PC-9 (cell line): Measurements from ENCODE around the gene GCGR. TPM values are rescaled to one million over a fixed set of nuclear protein-coding genes. Genes with fewer than 3 reads are reported as not detected.
A peak's percentile ranks its signal among the peaks of the same experiment; 100 is the strongest.

Source experiments
- BruUV-seq: library from RNA; stranded (reverse); fragments of 400-500 nt; replicated peaks from 2 replicates; lab custom pipeline; 2021; lab: Mats Ljungman, UMichigan
- CTCF ChIA-PET: fragments of 300-600 bp; sonication (Branson Sonifier 250); formaldehyde crosslinking; loops from one replicate; lab custom pipeline; 2022; ENCODE audit warnings: antibody characterized with exemption; lab: Charles Lee
- POLR2A ChIA-PET: fragments of 300-600 bp; sonication (Branson Sonifier 250); formaldehyde crosslinking; loops from one replicate; lab custom pipeline; 2022; ENCODE audit warnings: antibody characterized with exemption; ENCODE audit not compliant: unreplicated experiment; lab: Charles Lee
- DNase-seq, 2 experiments: peaks; one replicate each; pipeline versions ENCODE4 v3.0.0 to v3.0.0-alpha.2; 2015 to 2022; ENCODE audit warnings: mixed read lengths in 1 of 2
- H2AFZ ChIP-seq: fragments of 200-600 bp; sonication (generic); 2 replicates; pipeline ENCODE4 v1.8.1; 2017; ENCODE audit warnings: antibody characterized with exemption
- H3F3A ChIP-seq: fragments of 200-600 bp; sonication (generic); 2 replicates; pipeline ENCODE4 v1.8.1; 2017; ENCODE audit warnings: antibody characterized with exemption, mild to moderate bottlenecking, low read depth; ENCODE audit not compliant: insufficient read depth
- H3K27ac ChIP-seq: fragments of 200-600 bp; sonication (generic); 2 replicates; pipeline ENCODE4 v1.6.1; 2016; ENCODE audit warnings: mixed run types
- H3K27me3 ChIP-seq: fragments of 200-600 bp; sonication (generic); 2 replicates; pipeline ENCODE4 v1.6.1; 2016; ENCODE audit warnings: low read depth, mixed run types; ENCODE audit not compliant: insufficient read depth
- H3K36me3 ChIP-seq: fragments of 200-600 bp; sonication (generic); 2 replicates; pipeline ENCODE4 v1.6.1; 2016; ENCODE audit warnings: low read depth, mixed run types
- H3K4me1 ChIP-seq: fragments of 200-600 bp; sonication (generic); replicated peaks from 2 replicates; pipeline ENCODE4 v1.6.1; 2016; ENCODE audit warnings: mixed run types; ENCODE audit not compliant: insufficient read depth
- H3K4me2 ChIP-seq: fragments of 200-600 bp; sonication (generic); 2 replicates; pipeline ENCODE4 v1.6.1; 2017; ENCODE audit warnings: mixed run types
- H3K4me3 ChIP-seq: fragments of 200-600 bp; sonication (generic); 2 replicates; pipeline ENCODE4 v1.6.1; 2016; ENCODE audit warnings: mixed run types
- H3K79me2 ChIP-seq: fragments of 200-600 bp; sonication (generic); 2 replicates; pipeline ENCODE4 v1.6.1; 2017; ENCODE audit warnings: low read depth, mixed run types
- H3K9me2 ChIP-seq: fragments of 200-600 bp; sonication (generic); 2 replicates; pipeline ENCODE4 v1.8.1; 2017; ENCODE audit warnings: mild to moderate bottlenecking; ENCODE audit not compliant: insufficient read depth
- H3K9me3 ChIP-seq: fragments of 200-600 bp; sonication (generic); 2 replicates; pipeline ENCODE4 v1.8.1; 2016; ENCODE audit warnings: low read depth; ENCODE audit not compliant: insufficient read depth
- H4K20me1 ChIP-seq: fragments of 200-600 bp; sonication (generic); 2 replicates; pipeline ENCODE4 v1.8.1; 2017; ENCODE audit not compliant: insufficient read depth
- EZH2 ChIP-seq: fragments of 200-600 bp; sonication (generic); IDR thresholded peaks from 2 replicates; pipeline ENCODE4 v1.8.0; 2017; ENCODE audit warnings: antibody characterized with exemption, low read depth
- intact Hi-C: fragments of 100-400 bp; cut with micrococcal nuclease; formaldehyde crosslinking; loops from one replicate; pipeline ENCODE4 v1.10.0; 2022; ENCODE audit not compliant: unreplicated experiment
- total RNA-seq: library from RNA; stranded (reverse); gene quantifications from 2 replicates; pipeline ENCODE4 v1.2.3, GENCODE V29; 2021
- TF ChIP-seq, protein P1 (sequence below): fragments of 200-600 bp; sonication (generic); conservative IDR thresholded peaks from 2 replicates; pipeline ENCODE4 v1.6.1; 2017; ENCODE audit warnings: mixed run types, antibody characterized with exemption, mild to moderate bottlenecking, moderate library complexity

Gene GCGR
- total RNA-seq, 1 experiment from 2014 or later: not detected

DNA sequence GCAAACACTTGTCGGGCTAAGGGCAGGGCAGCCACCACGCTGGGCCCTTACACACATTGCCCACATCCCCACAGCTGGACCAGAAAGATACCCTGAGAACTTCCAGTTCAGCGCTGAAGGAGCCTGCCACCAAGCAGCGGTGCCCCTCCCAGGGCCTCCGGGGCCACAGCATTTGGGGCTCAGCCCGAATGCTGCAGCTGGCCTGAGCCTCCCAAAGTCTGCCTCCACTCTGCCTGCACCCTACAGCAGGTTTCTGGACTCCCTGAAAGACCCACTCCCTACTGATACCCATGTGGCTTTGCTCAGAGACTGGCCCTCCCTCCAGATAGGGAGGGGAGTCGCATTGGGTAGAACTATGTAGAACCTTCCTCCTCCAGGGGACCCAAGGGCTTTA lies 27.6 kb downstream of the GCGR start:
- BruUV-seq: no TSS peak
- H3K9me3 ChIP-seq: no peaks in the 10 kb centered on the region
- TF ChIP-seq, protein P1, sequence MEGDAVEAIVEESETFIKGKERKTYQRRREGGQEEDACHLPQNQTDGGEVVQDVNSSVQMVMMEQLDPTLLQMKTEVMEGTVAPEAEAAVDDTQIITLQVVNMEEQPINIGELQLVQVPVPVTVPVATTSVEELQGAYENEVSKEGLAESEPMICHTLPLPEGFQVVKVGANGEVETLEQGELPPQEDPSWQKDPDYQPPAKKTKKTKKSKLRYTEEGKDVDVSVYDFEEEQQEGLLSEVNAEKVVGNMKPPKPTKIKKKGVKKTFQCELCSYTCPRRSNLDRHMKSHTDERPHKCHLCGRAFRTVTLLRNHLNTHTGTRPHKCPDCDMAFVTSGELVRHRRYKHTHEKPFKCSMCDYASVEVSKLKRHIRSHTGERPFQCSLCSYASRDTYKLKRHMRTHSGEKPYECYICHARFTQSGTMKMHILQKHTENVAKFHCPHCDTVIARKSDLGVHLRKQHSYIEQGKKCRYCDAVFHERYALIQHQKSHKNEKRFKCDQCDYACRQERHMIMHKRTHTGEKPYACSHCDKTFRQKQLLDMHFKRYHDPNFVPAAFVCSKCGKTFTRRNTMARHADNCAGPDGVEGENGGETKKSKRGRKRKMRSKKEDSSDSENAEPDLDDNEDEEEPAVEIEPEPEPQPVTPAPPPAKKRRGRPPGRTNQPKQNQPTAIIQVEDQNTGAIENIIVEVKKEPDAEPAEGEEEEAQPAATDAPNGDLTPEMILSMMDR: no peak
- TF ChIP-seq EZH2: no peak
- H3K36me3 ChIP-seq: no peaks in the 10 kb centered on the region
- no peak overlapping the region for H3K4me3 ChIP-seq
- H2AFZ ChIP-seq: no peak overlapping the region
- no peaks in the 10 kb centered on the region for H3K27me3 ChIP-seq
- H3K9me2 ChIP-seq: no peaks in the 10 kb centered on the region
- H3K4me2 ChIP-seq: peak overlapping the region; percentile 83; the same call in 1 of the 2 replicates
- H3F3A ChIP-seq: no peaks in the 10 kb centered on the region; the same call in 1 of the 2 replicates
- peaks cover 6% of the 10 kb centered on the region for H3K79me2 ChIP-seq
- CTCF ChIA-PET: no interaction called here
- DNase-seq: no peak
- intact Hi-C loops: no loop called here
- H3K27ac ChIP-seq: no peak overlapping the region
- no peaks in the 10 kb centered on the region for H3K4me1 ChIP-seq
- POLR2A ChIA-PET: no interaction called here
- H4K20me1 ChIP-seq: no peaks in the 10 kb centered on the region

GRCh38 chr17:81831957-81832607 lies 28.1 kb downstream of the GCGR start:
- Histone ChIP-seq H3K79me2 (peaks cover 6% of the 10 kb centered on the region), H3K9me3 (no peaks in the 10 kb centered on the region), H4K20me1 (no peaks in the 10 kb centered on the region), H3K27me3 (no peaks in the 10 kb centered on the region), H3K36me3 (no peaks in the 10 kb centered on the region), H2AFZ (0 out of 2 replicates have a peak overlapping the region, but pooled peaks have one; percentile 73), H3K4me2 (peak overlapping the region; percentile 83), H3F3A (no peaks in the 10 kb centered on the region; the same call in 1 of the 2 replicates), H3K9me2 (no peaks in the 10 kb centered on the region), H3K4me3 (peak overlapping the region; percentile 61), H3K4me1 (no peaks in the 10 kb centered on the region), H3K27ac (no peak overlapping the region)
- ChIA-PET CTCF (no interaction called here), POLR2A (interaction anchor here (0.8 kb wide), 1 partner anchor 79 kb away, joined by 9 read pairs; the partner anchor contains the start of gene PCYT2)
- TSS peak; percentile 41 for BruUV-seq
- TF ChIP-seq EZH2: no peak
- TF ChIP-seq, protein P1: no peak
- DNase-seq: no peak
- intact Hi-C loops: no loop called here

GRCh38 chr17:81832608-81833159 lies 28.7 kb downstream of the GCGR start:
- POLR2A ChIA-PET: interaction anchor here (0.5 to 1.1 kb wide), 3 partner anchors 16 to 78 kb away, joined by 6 to 9 read pairs (median 7); partner anchors contain the start of gene PCYT2
- Histone ChIP-seq H3K4me2 (peak overlapping the region; percentile 83), H3K9me3 (no peaks in the 10 kb centered on the region), H3K79me2 (peaks cover 6% of the 10 kb centered on the region), H3K9me2 (no peaks in the 10 kb centered on the region), H3K4me3 (peak overlapping the region; percentile 61), H3K27ac (no peak overlapping the region), H4K20me1 (no peaks in the 10 kb centered on the region), H2AFZ (peak overlapping the region; percentile 73; the same call in 1 of the 2 replicates), H3K4me1 (no peaks in the 10 kb centered on the region), H3F3A (peaks cover under 1% of the 10 kb centered on the region; the same call in 1 of the 2 replicates), H3K27me3 (no peaks in the 10 kb centered on the region), H3K36me3 (no peaks in the 10 kb centered on the region)
- DNase-seq: no peak
- TF ChIP-seq, protein P1: no peak
- no peak for TF ChIP-seq EZH2
- CTCF ChIA-PET: no interaction called here
- no TSS peak for BruUV-seq
- intact Hi-C loops: loop anchor here (1.0 kb wide), 1 partner anchor 28 kb away; the partner anchor contains the start of gene P4HB
